ENCODE results near the gene GPR171. TPM values are rescaled to one million over a fixed set of nuclear protein-coding genes. Genes with fewer than 3 reads are reported as not detected.
"Not testable (repeated sequence)": the region's sequence is repeated elsewhere in the genome, so short reads cannot be mapped to it uniquely, and the experiment has no call there.

The GPR171 gene
- total RNA-seq, 1 experiment from 2014 or later = not detected

GRCh38 chr3:151174351-151174750, 28.7 kb downstream of the GPR171 start:
- ChIA-PET POLR2A (ENCODE audit: low non-redundant PET) (no interaction called here), CTCF (no interaction called here)
- intact Hi-C loops (cut with micrococcal nuclease; ENCODE audit: unreplicated experiment) = no loop called here
- H3K4me1 ChIP-seq (ENCODE audit: insufficient read depth, low read length, poor library complexity, severe bottlenecking) = no peaks in the 10 kb centered on the region
- no TSS peak for BruUV-seq (replicated peaks)
- H3K4me3 ChIP-seq (ENCODE audit: low read depth, low read length, poor library complexity, severe bottlenecking) = no peak overlapping the region
- H3K36me3 ChIP-seq (ENCODE audit: insufficient read depth, low read length, poor library complexity, severe bottlenecking) = no peaks in the 10 kb centered on the region
- TF ChIP-seq EZH2 (IDR thresholded peaks at IDR 0.05; ENCODE audit: borderline replicate concordance, low read depth, low read length, poor library complexity, severe bottlenecking) = no peak
- no peak for TF ChIP-seq CTCF (conservative IDR thresholded peaks at IDR 0.05; ENCODE audit: low read depth, low read length)
- no peaks in the 10 kb centered on the region for H3K9me3 ChIP-seq (ENCODE audit: low read depth, low read length, poor library complexity, severe bottlenecking)
- H3K27ac ChIP-seq (ENCODE audit: low read depth, low read length, poor library complexity, severe bottlenecking) = no peak overlapping the region
- DNase-seq (ENCODE audit: low spot score) = no peak
- no peaks in the 10 kb centered on the region for H3K27me3 ChIP-seq (replicated peaks; ENCODE audit: insufficient read depth, low read depth, low read length, poor library complexity)

- Histone ChIP-seq H3K36me3 (ENCODE audit: insufficient read depth, low read length, poor library complexity, severe bottlenecking) (no peaks in the 10 kb centered on the region), H3K4me3 (ENCODE audit: low read depth, low read length, poor library complexity, severe bottlenecking) (no peak overlapping the region), H3K9me3 (ENCODE audit: low read depth, low read length, poor library complexity, severe bottlenecking) (no peaks in the 10 kb centered on the region), H3K27ac (ENCODE audit: low read depth, low read length, poor library complexity, severe bottlenecking) (no peak overlapping the region), H3K4me1 (ENCODE audit: insufficient read depth, low read length, poor library complexity, severe bottlenecking) (no peaks in the 10 kb centered on the region), H3K27me3 (replicated peaks; ENCODE audit: insufficient read depth, low read depth, low read length, poor library complexity) (no peaks in the 10 kb centered on the region)
- BruUV-seq (replicated peaks) = no TSS peak
- intact Hi-C loops (cut with micrococcal nuclease; ENCODE audit: unreplicated experiment) = no loop called here
- ChIA-PET POLR2A (ENCODE audit: low non-redundant PET) (no interaction called here), CTCF (no interaction called here)
- TF ChIP-seq EZH2 (IDR thresholded peaks at IDR 0.05; ENCODE audit: borderline replicate concordance, low read depth, low read length, poor library complexity, severe bottlenecking) = no peak
- no peak for TF ChIP-seq CTCF (conservative IDR thresholded peaks at IDR 0.05; ENCODE audit: low read depth, low read length)
- no peak for DNase-seq (ENCODE audit: low spot score)
Observed at GRCh38 chr3:151171145-151171757, 31.8 kb downstream of the GPR171 start.

DNA sequence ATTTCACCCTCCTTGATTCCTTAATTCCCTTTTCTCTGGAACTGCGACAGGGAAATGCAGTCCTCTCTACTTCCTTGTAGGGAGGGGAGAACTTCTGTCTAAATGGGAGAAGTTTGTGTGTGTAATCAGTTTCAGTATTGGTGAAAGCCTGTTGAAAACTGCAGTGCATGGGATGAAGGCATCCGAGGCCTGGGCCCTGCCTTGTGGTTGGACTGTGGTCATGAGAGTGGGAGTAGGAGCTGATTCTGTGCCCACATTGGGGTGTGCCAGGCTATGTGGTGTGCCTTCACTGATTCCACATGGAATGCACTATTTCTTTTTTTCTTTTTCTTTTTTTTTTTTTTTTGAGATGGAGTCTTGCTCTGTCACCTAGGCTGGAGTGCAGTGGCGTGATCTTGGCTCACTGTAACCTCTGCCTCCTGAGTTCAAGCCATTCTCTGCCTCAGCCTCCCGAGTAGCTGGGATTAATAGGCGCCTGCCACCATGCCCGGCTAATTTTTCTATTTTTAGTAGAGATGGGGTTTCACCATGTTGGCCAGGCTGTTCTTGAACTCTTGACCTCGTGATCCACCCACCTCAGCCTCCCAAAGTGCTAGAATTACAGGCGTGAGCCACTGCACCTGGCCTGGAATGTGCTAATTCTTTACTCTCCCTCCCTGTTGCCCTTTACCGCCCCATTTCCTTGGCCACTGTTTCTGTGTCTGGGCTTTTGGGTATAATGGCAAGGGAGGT, 32.9 kb downstream of the GPR171 start:
- intact Hi-C loops (cut with micrococcal nuclease; ENCODE audit: unreplicated experiment) = loop anchor here (2.0 to 5.0 kb wide), 2 partner anchors 667 to 749 kb away; no protein-coding TSS in a partner anchor
- H3K36me3 ChIP-seq (ENCODE audit: insufficient read depth, low read length, poor library complexity, severe bottlenecking); CTCF ChIA-PET; H3K4me1 ChIP-seq (ENCODE audit: insufficient read depth, low read length, poor library complexity, severe bottlenecking); BruUV-seq (replicated peaks); H3K27me3 ChIP-seq (replicated peaks; ENCODE audit: insufficient read depth, low read depth, low read length, poor library complexity); POLR2A ChIA-PET (ENCODE audit: low non-redundant PET); DNase-seq (ENCODE audit: low spot score); H3K4me3 ChIP-seq (ENCODE audit: low read depth, low read length, poor library complexity, severe bottlenecking); H3K9me3 ChIP-seq (ENCODE audit: low read depth, low read length, poor library complexity, severe bottlenecking); H3K27ac ChIP-seq (ENCODE audit: low read depth, low read length, poor library complexity, severe bottlenecking): not testable (repeated sequence)

Data from A673 (cell line).